Breast epithelium (tissue), 3 donors: ENCODE results near the gene EIPR1.

Experiments
- CTCF ChIP-seq, 3 donors: fragments of 450-650 bp; IDR thresholded peaks; one replicate each; pipeline ENCODE4 v1.5.1; 2016 to 2017; ENCODE audit warnings: antibody characterized with exemption in 3 of 3, mild to moderate bottlenecking in 3 of 3, moderate library complexity in 3 of 3
- POLR2A ChIP-seq: fragments of 450-650 bp; IDR thresholded peaks from one replicate; pipeline ENCODE4 v1.6.1; 2016; ENCODE audit warnings: antibody characterized with exemption, mild to moderate bottlenecking, moderate library complexity

GRCh38 chr2:3311601-3312000 lies 66.0 kb downstream of the EIPR1 start:
- TF ChIP-seq CTCF (IDR thresholded peaks at IDR 0.05) = no peak
- TF ChIP-seq POLR2A = no peak
